K562 (cell line): Measurements from ENCODE around the gene IFNGR1. TPM values are rescaled to one million over a fixed set of nuclear protein-coding genes. Genes with fewer than 3 reads are reported as not detected.

Experiments used
- CBX1 ChIP-seq: sonication (generic); IDR thresholded peaks from 2 replicates; pipeline ENCODE4 v1.6.1; 2016; ENCODE audit warnings: antibody characterized with exemption, low read depth, mild to moderate bottlenecking
- CXXC5 ChIP-seq: fragments of 250-450 bp; sonication (Bioruptor Pico); IDR thresholded peaks from 2 replicates; pipeline ENCODE4 v1.8.0; 2022; ENCODE audit warnings: inconsistent platforms, mild to moderate bottlenecking, moderate library complexity
- ELF4 ChIP-seq: fragments of 450-650 bp; formaldehyde crosslinking; IDR thresholded peaks from 2 replicates; pipeline ENCODE4 v1.4.0; 2022; ENCODE audit warnings: missing genetic modification characterization
- HEY1 ChIP-seq: fragments of 250-450 bp; sonication (Bioruptor Pico); IDR thresholded peaks from 2 replicates; pipeline ENCODE4 v1.5.0; 2020; ENCODE audit warnings: mild to moderate bottlenecking, moderate library complexity, borderline replicate concordance
- HNRNPLL ChIP-seq: fragments of 200-400 bp; formaldehyde crosslinking; IDR thresholded peaks from 2 replicates; pipeline ENCODE4 v1.6.1; 2017; ENCODE audit warnings: low read length, low read depth, mild to moderate bottlenecking; ENCODE audit not compliant: poor library complexity, severe bottlenecking
- JUND ChIP-seq, 2 experiments: IDR thresholded peaks; 2 replicates in 1 of 2; 3 replicates in 1 of 2; pipeline ENCODE4 v1.6.1; 2011; ENCODE audit warnings: borderline replicate concordance in 2 of 2, low read depth in 2 of 2, low read length in 2 of 2, improper control_type of control experiment in 1 of 2, missing biosample characterization in 1 of 2, missing genetic modification characterization in 1 of 2, missing genetic modification reagents in 1 of 2
- KLF6 ChIP-seq: fragments of 250-450 bp; sonication (Bioruptor Pico); IDR thresholded peaks from 2 replicates; pipeline ENCODE4 v1.4.0; 2020; ENCODE audit warnings: mild to moderate bottlenecking, moderate library complexity, borderline replicate concordance
- MAFK ChIP-seq: IDR thresholded peaks from 2 replicates; pipeline ENCODE4 v1.6.1; 2011; ENCODE audit warnings: low read length, improper control_type of control experiment
- NR0B1 ChIP-seq: fragments of 450-650 bp; IDR thresholded peaks from one replicate; pipeline ENCODE4 v1.6.1; 2018; ENCODE audit warnings: mild to moderate bottlenecking, moderate library complexity; ENCODE audit not compliant: partially characterized antibody
- ZNF699 ChIP-seq: fragments of 250-450 bp; sonication (Bioruptor Pico); IDR thresholded peaks from 2 replicates; pipeline ENCODE4 v1.8.0; 2021; ENCODE audit warnings: mild to moderate bottlenecking, moderate library complexity; ENCODE audit not compliant: insufficient replicate concordance
- ZNF79 ChIP-seq: fragments of 250-450 bp; sonication (Bioruptor Pico); IDR thresholded peaks from 2 replicates; pipeline ENCODE4 v1.4.0; 2020; ENCODE audit warnings: low read depth, mild to moderate bottlenecking, moderate library complexity
- polyA plus RNA-seq, 8 experiments: library from polyadenylated mRNA; depleted of rRNA in 4 of 8; stranded (reverse) in 5 of 8; unstranded in 3 of 8; fragments of >200 nt; fragmentation: Nextera tagmentation in 2 of 8; fragmentation: Illumina TruSeq in 1 of 8; extraction: Ambion mirVana in 2 of 8; extraction: Trizol in 1 of 8; gene quantifications; 2 replicates each; pipeline versions ENCODE4 v1.2.1 to v1.2.3, GENCODE V29; 2011 to 2014; ENCODE audit warnings: inconsistent platforms in 1 of 8, missing spikeins in 1 of 8
- total RNA-seq, 7 experiments: library from RNA; depleted of rRNA in 6 of 7; stranded (reverse); fragments of >200 nt in 6 of 7; fragmentation: Illumina TruSeq in 2 of 7; extraction: Trizol in 2 of 7; gene quantifications; 2 replicates each; pipeline versions ENCODE4 v1.2.1 to v1.2.3, GENCODE V29; 2011 to 2021; ENCODE audit warnings: low replicate concordance in 1 of 7

Gene IFNGR1
- total and polyA plus RNA-seq, 9 of the 15 experiments (the other 6 are each of a cell fraction or from before 2014, with no cell fraction given) = 14.7 to 47.0 (median 26.7) TPM

GRCh38 chr6:137258170-137258569 lies 39.0 kb upstream of the IFNGR1 start (continued):
- TF ChIP-seq ELF4 (CRISPR knock-in tag) (no peak), HEY1 (CRISPR knock-in tag) (no peak), MAFK (no peak), ZNF79 (CRISPR knock-in tag) (no peak), CBX1 (no peak), JUND (IDR thresholded peaks at IDR 0.05; ENCODE audit: borderline replicate concordance, low read depth, low read length) (peak; percentile 40; the same call in 1 of the 2 replicates), JUND (tag; IDR thresholded peaks at IDR 0.05; ENCODE audit: borderline replicate concordance, low read depth, low read length) (no peak), HNRNPLL (no peak), KLF6 (CRISPR knock-in tag) (no peak), CXXC5 (CRISPR knock-in tag) (no peak), ZNF699 (CRISPR knock-in tag) (no peak), NR0B1 (no peak)
